HEK293 (cell line): ENCODE results near the gene TNS3.

Experiments
- ZNF174 ChIP-seq: fragments of 450-650 bp; formaldehyde crosslinking; IDR thresholded peaks from 2 replicates; pipeline ENCODE4 v1.5.0; 2017; ENCODE audit warnings: missing biosample characterization, mild to moderate bottlenecking, missing genetic modification characterization
- ZNF585B ChIP-seq: fragments of 450-650 bp; formaldehyde crosslinking; IDR thresholded peaks from 2 replicates; pipeline ENCODE4 v1.5.1; 2016; ENCODE audit warnings: missing biosample characterization, missing genetic modification characterization
- TF ChIP-seq, protein P1 (sequence below): fragments of 450-650 bp; formaldehyde crosslinking; IDR thresholded peaks from 2 replicates; pipeline ENCODE4 v1.5.1; 2016; ENCODE audit warnings: missing biosample characterization, missing genetic modification characterization

DNA sequence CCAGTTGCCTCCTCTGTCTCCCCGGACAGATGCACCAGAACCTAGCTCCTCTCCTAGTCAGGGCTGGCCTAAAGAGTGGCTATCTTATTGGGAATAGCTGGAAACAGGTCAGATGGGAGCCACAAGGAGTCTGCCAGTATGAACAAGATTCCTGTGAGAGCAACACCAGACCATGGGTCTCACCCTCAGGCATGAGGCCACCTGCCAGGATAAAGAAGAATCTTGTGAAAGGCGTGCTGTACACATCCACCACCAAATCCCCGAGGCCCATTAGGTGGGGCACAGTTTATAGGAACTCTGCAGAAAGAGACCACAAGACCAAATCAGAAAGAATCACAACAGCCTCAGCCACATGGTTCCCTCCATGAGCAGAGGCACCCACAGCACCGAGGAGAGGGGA is 325.9 kb downstream of the TNS3 start:
- TF ChIP-seq, protein P1, sequence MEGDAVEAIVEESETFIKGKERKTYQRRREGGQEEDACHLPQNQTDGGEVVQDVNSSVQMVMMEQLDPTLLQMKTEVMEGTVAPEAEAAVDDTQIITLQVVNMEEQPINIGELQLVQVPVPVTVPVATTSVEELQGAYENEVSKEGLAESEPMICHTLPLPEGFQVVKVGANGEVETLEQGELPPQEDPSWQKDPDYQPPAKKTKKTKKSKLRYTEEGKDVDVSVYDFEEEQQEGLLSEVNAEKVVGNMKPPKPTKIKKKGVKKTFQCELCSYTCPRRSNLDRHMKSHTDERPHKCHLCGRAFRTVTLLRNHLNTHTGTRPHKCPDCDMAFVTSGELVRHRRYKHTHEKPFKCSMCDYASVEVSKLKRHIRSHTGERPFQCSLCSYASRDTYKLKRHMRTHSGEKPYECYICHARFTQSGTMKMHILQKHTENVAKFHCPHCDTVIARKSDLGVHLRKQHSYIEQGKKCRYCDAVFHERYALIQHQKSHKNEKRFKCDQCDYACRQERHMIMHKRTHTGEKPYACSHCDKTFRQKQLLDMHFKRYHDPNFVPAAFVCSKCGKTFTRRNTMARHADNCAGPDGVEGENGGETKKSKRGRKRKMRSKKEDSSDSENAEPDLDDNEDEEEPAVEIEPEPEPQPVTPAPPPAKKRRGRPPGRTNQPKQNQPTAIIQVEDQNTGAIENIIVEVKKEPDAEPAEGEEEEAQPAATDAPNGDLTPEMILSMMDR (tag by site-specific recombination) = no peak
- TF ChIP-seq ZNF174 (no peak), ZNF585B (tag by site-specific recombination) (no peak)
